Measurements from ENCODE around the gene UST.

DNA sequence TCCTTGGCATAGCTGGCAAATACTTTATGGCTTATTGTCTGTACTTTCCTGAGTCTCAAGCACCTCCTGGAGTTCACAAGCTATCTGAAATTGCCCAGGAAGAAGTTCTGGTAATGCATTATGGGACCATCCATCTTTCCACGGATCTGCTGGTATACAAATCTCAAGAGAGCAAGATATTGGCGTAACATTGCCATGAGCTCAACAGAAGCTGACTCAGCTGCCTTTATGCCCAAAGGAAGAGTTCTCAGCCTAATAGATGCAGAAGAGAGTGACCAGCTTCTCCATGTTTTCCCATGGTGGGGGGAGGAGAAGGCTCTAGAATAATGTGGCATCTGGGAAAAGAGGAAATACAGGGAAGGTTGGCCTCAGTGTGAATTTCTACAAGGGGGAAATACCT is 78.7 kb downstream of the UST start:
- no peak for TF ChIP-seq EZH2 (IDR thresholded peaks at IDR 0.05; ENCODE audit: borderline replicate concordance, low read length)
- TF ChIP-seq, protein P1, sequence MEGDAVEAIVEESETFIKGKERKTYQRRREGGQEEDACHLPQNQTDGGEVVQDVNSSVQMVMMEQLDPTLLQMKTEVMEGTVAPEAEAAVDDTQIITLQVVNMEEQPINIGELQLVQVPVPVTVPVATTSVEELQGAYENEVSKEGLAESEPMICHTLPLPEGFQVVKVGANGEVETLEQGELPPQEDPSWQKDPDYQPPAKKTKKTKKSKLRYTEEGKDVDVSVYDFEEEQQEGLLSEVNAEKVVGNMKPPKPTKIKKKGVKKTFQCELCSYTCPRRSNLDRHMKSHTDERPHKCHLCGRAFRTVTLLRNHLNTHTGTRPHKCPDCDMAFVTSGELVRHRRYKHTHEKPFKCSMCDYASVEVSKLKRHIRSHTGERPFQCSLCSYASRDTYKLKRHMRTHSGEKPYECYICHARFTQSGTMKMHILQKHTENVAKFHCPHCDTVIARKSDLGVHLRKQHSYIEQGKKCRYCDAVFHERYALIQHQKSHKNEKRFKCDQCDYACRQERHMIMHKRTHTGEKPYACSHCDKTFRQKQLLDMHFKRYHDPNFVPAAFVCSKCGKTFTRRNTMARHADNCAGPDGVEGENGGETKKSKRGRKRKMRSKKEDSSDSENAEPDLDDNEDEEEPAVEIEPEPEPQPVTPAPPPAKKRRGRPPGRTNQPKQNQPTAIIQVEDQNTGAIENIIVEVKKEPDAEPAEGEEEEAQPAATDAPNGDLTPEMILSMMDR (conservative IDR thresholded peaks at IDR 0.05 in 1 of 2, IDR thresholded peaks at IDR 0.05 in 1 of 2; ENCODE audit: extremely low read depth in 1 of 2, insufficient read depth in 1 of 2, low read depth in 1 of 2, low read length in 2 of 2): no peak

Measured in mammary epithelial cell (primary cell).